Endothelial cell of umbilical vein (primary cell): Measurements from ENCODE around the gene PPP4R4. TPM values are rescaled to one million over a fixed set of nuclear protein-coding genes. Genes with fewer than 3 reads are reported as not detected.

ENCODE experiments used
- BruUV-seq: library from RNA; stranded (reverse); fragments of 400-500 nt; replicated peaks from 2 replicates; lab custom pipeline; 2021; lab: Mats Ljungman, UMichigan
- CTCF ChIA-PET: fragments of 300-600, 350-600 bp; sonication (Branson Sonifier 250); formaldehyde crosslinking; loops from one replicate; lab custom pipeline; 2021; ENCODE audit warnings: antibody characterized with exemption, inconsistent platforms; lab: Charles Lee
- POLR2A ChIA-PET: fragments of 300-600, 350-600 bp; sonication (Branson Sonifier 250); formaldehyde crosslinking; loops from one replicate; lab custom pipeline; 2021; ENCODE audit warnings: antibody characterized with exemption, inconsistent platforms; lab: Charles Lee
- DNase-seq: peaks from one replicate; pipeline ENCODE4 v3.0.0-alpha.2; 2011; ENCODE audit warnings: low read depth, low spot score
- FAIRE-seq: peaks from 2 replicates; lab custom pipeline; 2011; peaks lifted over from hg19 to GRCh38; lab: Jason Lieb, UNC
- H2AFZ ChIP-seq: 2 replicates; pipeline ENCODE4 v1.6.0; 2012; ENCODE audit warnings: low read depth, low read length, control low read depth, inconsistent platforms
- H3K27ac ChIP-seq: 2 replicates; pipeline ENCODE4 v1.5.1; 2011; ENCODE audit warnings: low read depth, mild to moderate bottlenecking, control low read depth, low read length, moderate library complexity; ENCODE audit not compliant: insufficient read depth
- H3K27me3 ChIP-seq, 2 experiments: 2 replicates each; pipeline versions ENCODE4 v1.6.0 to v1.6.1; 2011; ENCODE audit warnings: low read length in 2 of 2, mixed read lengths in 1 of 2; ENCODE audit not compliant: control insufficient read depth in 2 of 2, insufficient read depth in 2 of 2
- H3K36me3 ChIP-seq, 2 experiments: 2 replicates in 1 of 2; 3 replicates in 1 of 2; pipeline ENCODE4 v1.5.1; 2011; ENCODE audit warnings: low read length in 2 of 2, mild to moderate bottlenecking in 1 of 2, moderate library complexity in 1 of 2; ENCODE audit not compliant: control insufficient read depth in 2 of 2, insufficient read depth in 2 of 2; ENCODE audit errors: extremely low read depth in 1 of 2
- H3K4me1 ChIP-seq: 3 replicates; pipeline ENCODE4 v1.5.1; 2011; ENCODE audit warnings: mild to moderate bottlenecking, low read length; ENCODE audit not compliant: control insufficient read depth, insufficient read depth; ENCODE audit errors: extremely low read depth
- H3K4me2 ChIP-seq: 2 replicates; pipeline ENCODE4 v1.6.1; 2011; ENCODE audit warnings: low read length, control low read depth, mixed read lengths; ENCODE audit not compliant: insufficient read depth
- H3K4me3 ChIP-seq, 3 experiments: fragments of 200-600 bp in 1 of 3; sonication (generic), shearing (Covaris generic) in 1 of 3; replicated peaks in 1 of 3; 2 replicates each; pipeline ENCODE4 v1.5.1; 2011 to 2016; ENCODE audit warnings: control low read depth in 3 of 3, low read length in 3 of 3, mild to moderate bottlenecking in 2 of 3, inconsistent platforms in 1 of 3, low read depth in 1 of 3, moderate library complexity in 1 of 3; ENCODE audit not compliant: insufficient read depth in 1 of 3
- H3K79me2 ChIP-seq: 2 replicates; pipeline ENCODE4 v1.6.0; 2012; ENCODE audit warnings: low read length, inconsistent platforms; ENCODE audit not compliant: control insufficient read depth, insufficient read depth
- H3K9ac ChIP-seq: replicated peaks from 2 replicates; pipeline ENCODE3; 2011; ENCODE audit warnings: low read length, control low read depth; ENCODE audit not compliant: insufficient read depth; ENCODE audit errors: extremely low read depth
- H3K9me1 ChIP-seq: replicated peaks from 3 replicates; pipeline ENCODE4 v1.6.0; 2011; ENCODE audit warnings: mild to moderate bottlenecking, low read length; ENCODE audit not compliant: control insufficient read depth, insufficient read depth; ENCODE audit errors: extremely low read depth
- H3K9me3 ChIP-seq: replicated peaks from 2 replicates; pipeline ENCODE4 v1.5.1; 2012; ENCODE audit warnings: low read length, inconsistent platforms; ENCODE audit not compliant: control insufficient read depth, insufficient read depth
- H4K20me1 ChIP-seq: replicated peaks from 2 replicates; pipeline ENCODE3; 2011; ENCODE audit warnings: mild to moderate bottlenecking, low read length; ENCODE audit not compliant: control insufficient read depth, insufficient read depth; ENCODE audit errors: extremely low read depth
- CTCF ChIP-seq, 2 donors: IDR thresholded peaks; 1 replicate in 1 of 2; 2 replicates in 1 of 2; pipeline ENCODE4 v1.5.1; 2011; ENCODE audit warnings: low read length in 2 of 2, mild to moderate bottlenecking in 2 of 2, moderate library complexity in 2 of 2, control low read depth in 1 of 2, inconsistent platforms in 1 of 2, low read depth in 1 of 2; ENCODE audit not compliant: insufficient read depth in 1 of 2; ENCODE audit errors: extremely low read depth in 1 of 2
- EZH2 ChIP-seq: IDR thresholded peaks from 2 replicates; pipeline ENCODE4 v1.6.1; 2012; ENCODE audit warnings: borderline replicate concordance, low read depth, mild to moderate bottlenecking, moderate library complexity, low read length, inconsistent platforms; ENCODE audit not compliant: severe bottlenecking
- GATA2 ChIP-seq: IDR thresholded peaks from 2 replicates; pipeline ENCODE4 v1.7.0; 2011; ENCODE audit warnings: low read depth, mild to moderate bottlenecking, moderate library complexity, mixed read lengths, low read length; ENCODE audit not compliant: insufficient read length, insufficient read depth
- MYC ChIP-seq: IDR thresholded peaks from one replicate; pipeline ENCODE4 v1.6.1; 2011; ENCODE audit warnings: mild to moderate bottlenecking, low read depth, low read length
- dilution Hi-C: fragments of 300-500 bp; cut with MboI; formaldehyde crosslinking; loops from one replicate; pipeline ENCODE4 v1.15.0; 2019; ENCODE audit warnings: low sequenced_read_pairs; ENCODE audit not compliant: extremely low pct_ligation_motif_present
- intact Hi-C: fragments of 100-400 bp; cut with micrococcal nuclease; formaldehyde crosslinking; loops from one replicate; pipeline ENCODE4 v1.10.0; 2022
- polyA plus RNA-seq, 4 experiments: library from polyadenylated mRNA; depleted of rRNA in 3 of 4; stranded (reverse) in 3 of 4; unstranded in 1 of 4; fragments of >200 nt; gene quantifications; 2 replicates each; pipeline versions ENCODE4 v1.2.1 to v1.2.3, GENCODE V29; 2011 to 2012; ENCODE audit warnings: missing spikeins in 1 of 4
- total RNA-seq: library from RNA; stranded (reverse); gene quantifications from 2 replicates; pipeline ENCODE4 v1.2.3, GENCODE V29; 2021

Gene PPP4R4
- total and polyA plus RNA-seq, 2 donors (not counting 3 experiments of a cell fraction or from before 2014, with no cell fraction given) = not detected

- BruUV-seq = no TSS peak
- TF ChIP-seq EZH2 (no peak), CTCF (IDR thresholded peaks at IDR 0.05; ENCODE audit: extremely low read depth in 1 of 2, insufficient read depth in 1 of 2, low read depth in 1 of 2, low read length in 2 of 2) (no peak), MYC (no peak), GATA2 (no peak)
- Histone ChIP-seq H3K4me1 (peaks cover 2% of the 10 kb centered on the region), H3K27ac (no peak overlapping the region), H3K4me2 (no peak overlapping the region), H3K9me3 (no peaks in the 10 kb centered on the region), H3K4me3 (no peak overlapping the region), H4K20me1 (no peaks in the 10 kb centered on the region), H2AFZ (no peak overlapping the region), H3K36me3 (no peaks in the 10 kb centered on the region), H3K9me1 (no peaks in the 10 kb centered on the region), H3K9ac (no peak overlapping the region), H3K79me2 (no peaks in the 10 kb centered on the region), H3K27me3 (no peaks in the 10 kb centered on the region)
- DNase-seq = no peak
- no peak for FAIRE-seq
- dilution Hi-C loops = no loop called here
- ChIA-PET CTCF (interaction anchor here (0.6 to 1.7 kb wide), 5 partner anchors 10 to 74 kb away, joined by 3 to 6 read pairs (median 3); no protein-coding TSS in a partner anchor), POLR2A (no interaction called here)
- intact Hi-C loops = no loop called here
These were observed 49.3 kb upstream of the PPP4R4 start for GRCh38 chr14:94124582-94125377.
